DOHH2 (cell line): ENCODE measurements around the gene DIDO1.

Source experiments
- EZH2phosphoT487 ChIP-seq: fragments of 200-600 bp; sonication (generic); IDR thresholded peaks from 2 replicates; pipeline ENCODE4 v1.6.1; 2017; ENCODE audit warnings: borderline replicate concordance, mild to moderate bottlenecking, antibody characterized with exemption, low read length, moderate library complexity, mixed read lengths
- TF ChIP-seq, protein P1 (sequence below): fragments of 200-600 bp; sonication (generic); IDR thresholded peaks from one replicate; pipeline ENCODE4 v1.5.1; 2014; ENCODE audit warnings: antibody characterized with exemption, mild to moderate bottlenecking, low read depth, low read length; ENCODE audit not compliant: poor library complexity, severe bottlenecking

DNA sequence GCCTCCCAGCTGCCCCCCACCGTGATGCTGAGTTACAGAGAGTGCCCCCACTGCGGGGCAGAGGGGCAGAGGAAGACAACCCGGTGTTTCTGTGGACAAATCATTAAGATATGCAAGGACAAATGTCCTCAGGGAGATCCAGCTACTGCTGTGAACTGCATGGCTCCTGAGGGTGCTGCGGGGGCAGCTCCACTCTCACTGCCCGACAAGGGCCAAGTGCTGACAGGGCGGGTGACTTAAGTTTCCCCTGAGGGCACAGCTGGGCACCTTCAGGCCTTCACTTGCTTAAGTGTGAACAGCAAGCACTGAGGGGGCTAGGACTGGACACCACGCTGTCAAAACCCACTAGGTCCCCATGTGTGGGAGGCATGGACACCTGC is 38.5 kb downstream of the DIDO1 start:
- TF ChIP-seq, protein P1, sequence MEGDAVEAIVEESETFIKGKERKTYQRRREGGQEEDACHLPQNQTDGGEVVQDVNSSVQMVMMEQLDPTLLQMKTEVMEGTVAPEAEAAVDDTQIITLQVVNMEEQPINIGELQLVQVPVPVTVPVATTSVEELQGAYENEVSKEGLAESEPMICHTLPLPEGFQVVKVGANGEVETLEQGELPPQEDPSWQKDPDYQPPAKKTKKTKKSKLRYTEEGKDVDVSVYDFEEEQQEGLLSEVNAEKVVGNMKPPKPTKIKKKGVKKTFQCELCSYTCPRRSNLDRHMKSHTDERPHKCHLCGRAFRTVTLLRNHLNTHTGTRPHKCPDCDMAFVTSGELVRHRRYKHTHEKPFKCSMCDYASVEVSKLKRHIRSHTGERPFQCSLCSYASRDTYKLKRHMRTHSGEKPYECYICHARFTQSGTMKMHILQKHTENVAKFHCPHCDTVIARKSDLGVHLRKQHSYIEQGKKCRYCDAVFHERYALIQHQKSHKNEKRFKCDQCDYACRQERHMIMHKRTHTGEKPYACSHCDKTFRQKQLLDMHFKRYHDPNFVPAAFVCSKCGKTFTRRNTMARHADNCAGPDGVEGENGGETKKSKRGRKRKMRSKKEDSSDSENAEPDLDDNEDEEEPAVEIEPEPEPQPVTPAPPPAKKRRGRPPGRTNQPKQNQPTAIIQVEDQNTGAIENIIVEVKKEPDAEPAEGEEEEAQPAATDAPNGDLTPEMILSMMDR: no peak
- TF ChIP-seq EZH2phosphoT487: no peak
